PC-9 (cell line): Measurements from ENCODE around the gene KRT35.

Source experiments
- CTCF ChIP-seq: fragments of 200-600 bp; sonication (generic); conservative IDR thresholded peaks from 2 replicates; pipeline ENCODE4 v1.6.1; 2017; ENCODE audit warnings: mixed run types, antibody characterized with exemption, mild to moderate bottlenecking, moderate library complexity
- EZH2 ChIP-seq: fragments of 200-600 bp; sonication (generic); IDR thresholded peaks from 2 replicates; pipeline ENCODE4 v1.8.0; 2017; ENCODE audit warnings: antibody characterized with exemption, low read depth

- no peak for TF ChIP-seq CTCF
- TF ChIP-seq EZH2: no peak
Measured at GRCh38 chr17:41464682-41465081, 16.3 kb downstream of the KRT35 start.
